ENCODE results near the gene TAF11L9. TPM values are rescaled to one million over a fixed set of nuclear protein-coding genes. Genes with fewer than 3 reads are reported as not detected.

The TAF11L9 gene
- total and polyA plus RNA-seq, 2 of the 8 experiments (the other 6 are each of a cell fraction or from before 2014, with no cell fraction given): not detected

DNA sequence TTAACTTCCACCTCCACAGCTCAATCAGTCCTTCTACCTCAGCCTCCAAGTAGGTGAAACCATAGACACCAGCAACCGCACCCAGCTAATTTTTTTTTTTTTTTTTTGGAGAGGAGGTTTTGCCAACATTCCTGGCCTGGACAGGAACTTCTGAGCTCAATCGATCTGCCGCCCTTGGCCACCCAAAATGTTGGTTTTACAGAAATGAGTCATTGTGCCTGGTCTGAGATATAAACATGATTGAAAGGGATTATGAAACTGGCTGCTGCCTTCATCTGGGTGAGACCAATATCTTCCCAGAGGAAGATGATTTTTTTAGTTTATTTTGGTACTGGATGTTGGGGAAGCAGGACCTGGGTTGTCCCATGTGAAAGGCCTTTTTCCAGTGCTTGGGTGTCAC is 25.2 kb upstream of the TAF11L9 start:
- H2AFZ ChIP-seq (ENCODE audit: low read length): no peak overlapping the region
- no peaks in the 10 kb centered on the region for H4K20me1 ChIP-seq (replicated peaks in 1 of 2; ENCODE audit: control insufficient read depth in 1 of 2, insufficient read depth in 2 of 2, low read length in 2 of 2)
- no peak overlapping the region for H2AK5ac ChIP-seq (ENCODE audit: low read depth, low read length)
- no peak overlapping the region for H3K4ac ChIP-seq (replicated peaks; ENCODE audit: insufficient read length, low read depth, low read length)
- H3K18ac ChIP-seq (ENCODE audit: extremely low read depth, low read length): no peak overlapping the region
- no peak overlapping the region for H2BK5ac ChIP-seq (ENCODE audit: low read depth, low read length)
- POLR2A ChIA-PET (ENCODE audit: partially characterized antibody): no interaction called here
- no peaks in the 10 kb centered on the region for H3K36me3 ChIP-seq (ENCODE audit: control insufficient read depth in 2 of 4, insufficient read depth in 4 of 4, low read length in 3 of 4)
- 93% methylated on average over 3 of the region's 3 CpGs; no CpG with 5 or more reads in 1 of the 2 experiments for WGBS, 2 experiments (ENCODE audit: extremely low coverage in 1 of 2, insufficient coverage in 1 of 2, insufficient read length in 1 of 2, insufficient replicate concordance in 2 of 2, low coverage in 1 of 2, low lambda C conversion rate in 2 of 2, missing lambda C conversion rate in 1 of 2)
- no peak overlapping the region for H4K5ac ChIP-seq (ENCODE audit: insufficient read length, low read depth, low read length)
- no peak for TF ChIP-seq KDM5A (IDR thresholded peaks at IDR 0.05; ENCODE audit: low read length)
- TF ChIP-seq CBX5 (IDR thresholded peaks at IDR 0.05; ENCODE audit: low read depth, low read length): no peak
- TF ChIP-seq SUZ12 (IDR thresholded peaks at IDR 0.05; ENCODE audit: low read length): no peak
- TF ChIP-seq, protein P1, sequence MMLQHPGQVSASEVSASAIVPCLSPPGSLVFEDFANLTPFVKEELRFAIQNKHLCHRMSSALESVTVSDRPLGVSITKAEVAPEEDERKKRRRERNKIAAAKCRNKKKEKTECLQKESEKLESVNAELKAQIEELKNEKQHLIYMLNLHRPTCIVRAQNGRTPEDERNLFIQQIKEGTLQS (IDR thresholded peaks at IDR 0.05; ENCODE audit: insufficient read depth, low read depth, low read length): no peak
- TF ChIP-seq RBBP5 (IDR thresholded peaks at IDR 0.05; ENCODE audit: borderline replicate concordance, low read depth, low read length): no peak
- TF ChIP-seq KDM1A (IDR thresholded peaks at IDR 0.05; ENCODE audit: borderline replicate concordance, low read length): no peak
- no peak for TF ChIP-seq EZH2 (IDR thresholded peaks at IDR 0.05; ENCODE audit: low read depth, low read length, severe bottlenecking)
- TF ChIP-seq SP4 (IDR thresholded peaks at IDR 0.05; ENCODE audit: low read length): no peak
- no peak for TF ChIP-seq TEAD4 (IDR thresholded peaks at IDR 0.05; ENCODE audit: low read depth, low read length)
- no peak for TF ChIP-seq CHD2 (IDR thresholded peaks at IDR 0.05; ENCODE audit: low read length)
- no peak overlapping the region for H2BK12ac ChIP-seq (ENCODE audit: low read depth, low read length)
- no peaks in the 10 kb centered on the region for H3K79me2 ChIP-seq (ENCODE audit: control insufficient read depth in 1 of 2, insufficient read depth in 2 of 2, low read length in 2 of 2)
- H3K14ac ChIP-seq (ENCODE audit: insufficient read length): no peak overlapping the region
- H3K56ac ChIP-seq (replicated peaks; ENCODE audit: insufficient read length, low read depth, low read length): no peak overlapping the region
- FAIRE-seq (no peak), DNase-seq (ENCODE audit: low read depth in 1 of 2, low spot score in 2 of 2) (no peak)
- no peaks in the 10 kb centered on the region for H3K4me1 ChIP-seq (replicated peaks in 1 of 4; ENCODE audit: control insufficient read depth in 3 of 4, insufficient read depth in 4 of 4, low read length in 3 of 4)
- no peaks in the 10 kb centered on the region for H3K79me1 ChIP-seq (ENCODE audit: low read depth, low read length)
- no peak overlapping the region for H3K23ac ChIP-seq (ENCODE audit: insufficient read length)
- H3K9me3 ChIP-seq (ENCODE audit: insufficient read depth in 2 of 2, low read depth in 1 of 2, low read length in 1 of 2): no peaks in the 10 kb centered on the region
- CTCF ChIA-PET (ENCODE audit: partially characterized antibody): interaction anchor here (0.6 kb wide), 2 partner anchors 18 to 113 kb away, joined by 3 to 5 read pairs; no protein-coding TSS in a partner anchor
- H2BK120ac ChIP-seq (replicated peaks; ENCODE audit: low read depth, low read length): no peak overlapping the region
- H3K27me3 ChIP-seq (replicated peaks in 1 of 4; ENCODE audit: control insufficient read depth in 3 of 4, extremely low read depth in 1 of 4, insufficient read depth in 3 of 4, low read length in 3 of 4): no peaks in the 10 kb centered on the region
- H3K27ac ChIP-seq (ENCODE audit: low read depth, low read length): no peak overlapping the region
- no peak overlapping the region for H3K9ac ChIP-seq (replicated peaks in 1 of 4; ENCODE audit: extremely low read depth in 1 of 4, low read depth in 3 of 4, low read length in 3 of 4)
- H4K91ac ChIP-seq (replicated peaks; ENCODE audit: insufficient read length, low read length): no peak overlapping the region
- no peak overlapping the region for H4K8ac ChIP-seq (ENCODE audit: extremely low read depth, insufficient read depth, low read length)
- H3K23me2 ChIP-seq (ENCODE audit: low read depth, low read length): no peaks in the 10 kb centered on the region
- H3K4me3 ChIP-seq (ENCODE audit: extremely low read depth in 1 of 4, insufficient read depth in 2 of 4, low read depth in 3 of 4, low read length in 4 of 4): no peak overlapping the region
- no peak overlapping the region for H3K4me2 ChIP-seq (ENCODE audit: insufficient read depth in 1 of 2, low read depth in 2 of 2, low read length in 2 of 2)
- no peak overlapping the region for H2BK15ac ChIP-seq (ENCODE audit: low read length)
- H2BK20ac ChIP-seq (ENCODE audit: low read length): no peak overlapping the region

Data from H1 (cell line).